ENCODE results near the gene EML6.
A peak's percentile ranks its signal among the peaks of the same experiment; 100 is the strongest.

The EML6 gene

DNA sequence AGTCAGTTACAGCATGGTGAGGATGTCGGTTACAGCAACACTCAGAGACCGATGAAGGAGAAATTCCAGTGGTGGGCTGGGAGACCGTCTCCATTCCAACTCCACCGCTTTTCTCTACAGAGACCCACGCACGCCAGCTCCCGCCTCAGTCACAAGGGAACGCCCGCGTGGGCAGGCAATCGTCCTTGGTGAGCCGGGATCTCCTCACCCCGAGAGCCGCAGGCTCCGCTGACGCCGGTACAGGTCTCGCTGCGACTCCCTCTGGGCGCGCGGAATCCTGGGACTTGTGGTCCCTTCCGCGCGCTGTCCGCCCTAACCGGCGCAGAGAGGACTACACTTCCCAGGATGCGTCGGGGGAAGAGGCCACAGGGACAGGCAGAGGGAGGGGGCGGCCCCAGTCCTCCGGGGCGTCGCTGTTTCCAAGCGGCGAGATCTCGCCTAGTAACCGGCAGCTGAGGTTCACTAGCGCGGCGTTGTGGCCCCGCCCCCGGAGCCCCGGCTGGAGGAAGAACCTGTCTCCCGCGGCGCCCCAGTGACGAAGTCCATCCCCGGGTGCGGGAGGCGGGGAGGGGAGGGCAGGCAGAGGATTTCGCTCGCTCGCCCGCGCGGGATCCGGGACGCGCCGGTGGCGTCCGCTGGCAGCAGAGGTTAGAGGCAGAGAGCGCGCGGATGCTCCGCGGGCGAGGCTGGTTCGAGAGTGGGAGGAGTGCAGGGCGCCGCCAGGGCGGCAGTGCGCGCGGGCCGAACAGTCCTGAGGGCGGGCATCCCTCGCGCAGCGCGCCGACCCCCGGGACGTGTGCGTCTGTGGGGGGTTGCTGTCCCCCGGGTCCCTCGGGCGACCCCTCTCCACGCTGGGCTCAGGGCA lies at the start of gene EML6:
Gene EML6 (plus strand): TSS at position 532 of the 865 bp plus-strand sequence. CDS start 1,400 bp downstream, outside the sequence.
- in situ Hi-C loops (cut with HindIII; ENCODE audit: low sequenced_read_pairs), result no loop called here
- peak within 1 kb of the TSS; percentile 73 for H3K4me3 ChIP-seq (ENCODE audit: low read depth, low read length)
- DNase-seq (ENCODE audit: low read depth), result peak; percentile 95
- TF ChIP-seq, protein P1, sequence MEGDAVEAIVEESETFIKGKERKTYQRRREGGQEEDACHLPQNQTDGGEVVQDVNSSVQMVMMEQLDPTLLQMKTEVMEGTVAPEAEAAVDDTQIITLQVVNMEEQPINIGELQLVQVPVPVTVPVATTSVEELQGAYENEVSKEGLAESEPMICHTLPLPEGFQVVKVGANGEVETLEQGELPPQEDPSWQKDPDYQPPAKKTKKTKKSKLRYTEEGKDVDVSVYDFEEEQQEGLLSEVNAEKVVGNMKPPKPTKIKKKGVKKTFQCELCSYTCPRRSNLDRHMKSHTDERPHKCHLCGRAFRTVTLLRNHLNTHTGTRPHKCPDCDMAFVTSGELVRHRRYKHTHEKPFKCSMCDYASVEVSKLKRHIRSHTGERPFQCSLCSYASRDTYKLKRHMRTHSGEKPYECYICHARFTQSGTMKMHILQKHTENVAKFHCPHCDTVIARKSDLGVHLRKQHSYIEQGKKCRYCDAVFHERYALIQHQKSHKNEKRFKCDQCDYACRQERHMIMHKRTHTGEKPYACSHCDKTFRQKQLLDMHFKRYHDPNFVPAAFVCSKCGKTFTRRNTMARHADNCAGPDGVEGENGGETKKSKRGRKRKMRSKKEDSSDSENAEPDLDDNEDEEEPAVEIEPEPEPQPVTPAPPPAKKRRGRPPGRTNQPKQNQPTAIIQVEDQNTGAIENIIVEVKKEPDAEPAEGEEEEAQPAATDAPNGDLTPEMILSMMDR (IDR thresholded peaks at IDR 0.05; ENCODE audit: low read depth, low read length, missing control alignments), result no peak

DNA sequence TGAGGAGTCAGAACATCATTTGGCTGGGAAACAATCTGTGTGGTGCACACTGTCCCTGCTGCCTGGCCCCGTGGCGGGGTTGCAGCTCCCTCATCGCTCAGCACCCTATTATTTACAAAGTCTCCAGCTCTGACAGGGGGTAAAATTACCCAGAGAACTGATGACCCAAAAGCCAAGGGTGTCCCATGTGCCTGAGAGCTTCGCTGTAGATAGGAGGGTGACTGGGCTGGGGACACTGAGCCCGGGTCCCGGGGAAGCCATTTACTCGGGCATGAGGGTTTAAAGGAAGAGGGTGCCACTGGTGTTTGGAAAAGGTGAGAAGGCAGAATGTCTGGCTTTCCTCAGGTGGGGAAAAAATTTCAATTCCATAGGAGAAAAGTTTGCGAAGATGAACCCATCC lies 48.2 kb upstream of the EML6 start:
- no peak overlapping the region for H3K4me3 ChIP-seq (ENCODE audit: low read depth, low read length)
- in situ Hi-C loops (cut with HindIII; ENCODE audit: low sequenced_read_pairs), result no loop called here
- DNase-seq (ENCODE audit: low read depth), result no peak
- TF ChIP-seq, protein P1 (IDR thresholded peaks at IDR 0.05; ENCODE audit: low read depth, low read length, missing control alignments), result no peak

- no peak overlapping the region for H3K4me3 ChIP-seq (ENCODE audit: low read depth, low read length)
- in situ Hi-C loops (cut with HindIII; ENCODE audit: low sequenced_read_pairs), result no loop called here
- TF ChIP-seq, protein P1 (IDR thresholded peaks at IDR 0.05; ENCODE audit: low read depth, low read length, missing control alignments), result no peak
- DNase-seq (ENCODE audit: low read depth), result no peak
These were observed 47.7 kb upstream of the EML6 start for GRCh38 chr2:54675738-54676137.

DNA sequence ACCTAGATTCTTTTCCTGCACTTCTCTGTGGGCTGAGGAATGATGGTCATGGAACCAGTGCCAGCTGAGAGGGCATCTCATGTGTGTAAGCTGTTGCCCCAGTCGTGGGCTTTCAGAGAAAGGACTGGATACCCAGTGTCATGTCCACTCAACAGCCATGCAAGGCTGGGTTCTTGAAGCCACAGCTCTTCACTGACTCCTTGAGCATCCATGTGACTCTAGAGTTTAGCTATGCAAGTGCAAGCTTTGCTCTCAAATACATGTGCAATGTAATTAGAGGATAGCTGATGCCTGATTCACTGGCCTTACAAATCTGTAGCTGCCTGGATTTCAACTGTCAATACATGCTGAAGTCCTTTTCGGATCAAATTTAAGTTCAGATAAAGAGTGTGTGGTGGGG lies 46.8 kb upstream of the EML6 start:
- H3K4me3 ChIP-seq (ENCODE audit: low read depth, low read length), result no peak overlapping the region
- TF ChIP-seq, protein P1 (IDR thresholded peaks at IDR 0.05; ENCODE audit: low read depth, low read length, missing control alignments), result no peak
- DNase-seq (ENCODE audit: low read depth), result no peak
- in situ Hi-C loops (cut with HindIII; ENCODE audit: low sequenced_read_pairs), result no loop called here

DNA sequence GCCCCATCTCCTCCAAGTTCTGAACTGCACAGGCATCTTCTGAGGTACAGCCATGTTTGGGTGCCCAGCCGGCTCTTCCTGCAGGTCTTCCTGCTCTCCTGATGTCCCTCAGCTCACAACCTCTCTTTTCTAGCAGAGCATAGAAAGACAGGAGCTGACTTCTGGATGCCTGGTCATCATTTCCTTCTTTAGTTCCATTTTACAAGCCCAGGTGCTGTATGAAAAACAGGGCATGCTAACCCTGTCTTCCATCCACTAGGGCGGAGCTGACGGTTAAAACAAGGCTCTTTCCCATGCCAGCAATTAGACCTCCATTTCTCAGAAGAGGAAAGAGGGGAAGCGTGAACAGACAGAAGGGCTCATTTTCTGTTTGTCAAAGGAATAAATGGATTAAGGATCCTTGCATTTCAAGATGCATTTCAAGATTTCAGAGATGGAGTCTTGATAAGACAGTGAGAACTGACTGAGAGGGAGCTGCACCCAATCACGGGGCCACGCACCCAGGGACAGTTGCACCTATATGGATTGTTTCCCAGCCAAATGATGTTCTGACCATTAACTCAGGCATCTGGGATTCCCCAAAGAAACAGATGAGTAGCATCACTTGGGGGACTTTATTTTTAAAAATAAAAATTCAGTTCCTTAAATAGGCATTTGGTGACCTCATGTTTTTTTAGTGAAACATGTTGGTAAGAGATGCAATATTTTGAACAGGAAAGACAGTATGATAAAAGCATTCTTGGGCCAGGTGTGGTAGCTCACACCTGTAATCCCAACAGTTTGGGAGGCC lies 45.8 kb upstream of the EML6 start:
- H3K4me3 ChIP-seq (ENCODE audit: low read depth, low read length), result no peak overlapping the region
- DNase-seq (ENCODE audit: low read depth), result no peak
- in situ Hi-C loops (cut with HindIII; ENCODE audit: low sequenced_read_pairs), result no loop called here
- TF ChIP-seq, protein P1 (IDR thresholded peaks at IDR 0.05; ENCODE audit: low read depth, low read length, missing control alignments), result no peak

GRCh38 chr2:54678719-54679118 lies 44.7 kb upstream of the EML6 start:
- in situ Hi-C loops (cut with HindIII; ENCODE audit: low sequenced_read_pairs), result no loop called here
- TF ChIP-seq, protein P1 (IDR thresholded peaks at IDR 0.05; ENCODE audit: low read depth, low read length, missing control alignments), result no peak
- H3K4me3 ChIP-seq (ENCODE audit: low read depth, low read length), result no peak overlapping the region
- DNase-seq (ENCODE audit: low read depth), result no peak

All from astrocyte of the cerebellum (primary cell).